ENCODE measurements around the gene MYL4. TPM values are rescaled to one million over a fixed set of nuclear protein-coding genes. Genes with fewer than 3 reads are reported as not detected.

The MYL4 gene
- total RNA-seq, 1 experiment from 2014 or later = 0.49 TPM

GRCh38 chr17:47176389-47176826 lies 32.7 kb upstream of the MYL4 start:
- H3K4me1 ChIP-seq (ENCODE audit: control insufficient read depth, insufficient read depth, low read length) = no peaks in the 10 kb centered on the region
- H3K36me3 ChIP-seq (ENCODE audit: control insufficient read depth, insufficient read depth, low read length) = peaks cover 26% of the 10 kb centered on the region
- intact Hi-C loops (cut with micrococcal nuclease; ENCODE audit: unreplicated experiment) (no loop called here), in situ Hi-C loops (cut with HindIII; ENCODE audit: low pct_unique_long_range_greater_than_20kb, low sequenced_read_pairs) (no loop called here)
- ChIA-PET CTCF (no interaction called here), POLR2A (no interaction called here)
- H3K9me3 ChIP-seq (ENCODE audit: control insufficient read depth, insufficient read depth, low read depth, low read length) = no peaks in the 10 kb centered on the region
- no peak for TF ChIP-seq TCF7L2 (IDR thresholded peaks at IDR 0.05; ENCODE audit: low read depth, low read length)
- TF ChIP-seq REST (IDR thresholded peaks at IDR 0.05; ENCODE audit: insufficient read depth in 1 of 2, low read depth in 2 of 2, low read length in 1 of 2) = no peak
- no peak for TF ChIP-seq SIN3A (IDR thresholded peaks at IDR 0.05; ENCODE audit: borderline replicate concordance, insufficient read depth, low read depth, low read length)
- TF ChIP-seq CTCF (IDR thresholded peaks at IDR 0.05) = no peak
- TF ChIP-seq POLR2AphosphoS5 (IDR thresholded peaks at IDR 0.05; ENCODE audit: low read depth, low read length) = no peak
- ATAC-seq (no peak), DNase-seq (ENCODE audit: low read depth, low spot score) (no peak)
- no peak overlapping the region for H3K4me3 ChIP-seq (ENCODE audit: low read depth in 2 of 2, low read length in 2 of 2)
- no peak overlapping the region for H3K27ac ChIP-seq (ENCODE audit: low read length)
- no peaks in the 10 kb centered on the region for H3K27me3 ChIP-seq (ENCODE audit: control insufficient read depth, insufficient read depth, low read length)
- BruUV-seq (replicated peaks) = no TSS peak

- POLR2A ChIA-PET = no interaction called here
- H3K9me3 ChIP-seq (ENCODE audit: control insufficient read depth, insufficient read depth, low read depth, low read length) = no peaks in the 10 kb centered on the region
- H3K27ac ChIP-seq (ENCODE audit: low read length) = no peak overlapping the region
- ATAC-seq (no peak), DNase-seq (ENCODE audit: low read depth, low spot score) (no peak)
- CTCF ChIA-PET = no interaction called here
- BruUV-seq (replicated peaks) = no TSS peak
- TF ChIP-seq POLR2AphosphoS5 (IDR thresholded peaks at IDR 0.05; ENCODE audit: low read depth, low read length) (no peak), SIN3A (IDR thresholded peaks at IDR 0.05; ENCODE audit: borderline replicate concordance, insufficient read depth, low read depth, low read length) (no peak), CTCF (IDR thresholded peaks at IDR 0.05) (no peak), TCF7L2 (IDR thresholded peaks at IDR 0.05; ENCODE audit: low read depth, low read length) (no peak), REST (IDR thresholded peaks at IDR 0.05; ENCODE audit: insufficient read depth in 1 of 2, low read depth in 2 of 2, low read length in 1 of 2) (no peak)
- no peaks in the 10 kb centered on the region for H3K27me3 ChIP-seq (ENCODE audit: control insufficient read depth, insufficient read depth, low read length)
- no peaks in the 10 kb centered on the region for H3K4me1 ChIP-seq (ENCODE audit: control insufficient read depth, insufficient read depth, low read length)
- H3K36me3 ChIP-seq (ENCODE audit: control insufficient read depth, insufficient read depth, low read length) = peaks cover 26% of the 10 kb centered on the region
- in situ Hi-C loops (cut with HindIII; ENCODE audit: low pct_unique_long_range_greater_than_20kb, low sequenced_read_pairs) = no loop called here
- no peak overlapping the region for H3K4me3 ChIP-seq (ENCODE audit: low read depth in 2 of 2, low read length in 2 of 2)
- intact Hi-C loops (cut with micrococcal nuclease; ENCODE audit: unreplicated experiment) = no loop called here
Measured at GRCh38 chr17:47177261-47177660, 31.9 kb upstream of the MYL4 start.
